Thyroid gland (tissue), 4 donors: ENCODE data around the gene ADGRE2. TPM values are rescaled to one million over a fixed set of nuclear protein-coding genes. Genes with fewer than 3 reads are reported as not detected.
"Not testable (repeated sequence)": the region's sequence is repeated elsewhere in the genome, so short reads cannot be mapped to it uniquely, and the experiment has no call there.

Experiments used
- DNase-seq, 2 donors: peaks; one replicate each; pipeline ENCODE4 v3.0.0-alpha.2; 2019
- H3K27ac ChIP-seq, 3 donors: fragments of 200-600 bp; sonication (generic); 1 replicate in 2 of 3; 2 replicates in 1 of 3; pipeline ENCODE4 v1.5.1; 2016 to 2019; ENCODE audit warnings: mild to moderate bottlenecking in 1 of 3, moderate library complexity in 1 of 3
- H3K27me3 ChIP-seq: fragments of 200-600 bp; sonication (generic); one replicate; pipeline ENCODE4 v1.5.1; 2019
- H3K36me3 ChIP-seq, 2 donors: fragments of 200-600 bp; sonication (generic); one replicate each; pipeline ENCODE4 v1.5.1; 2016 to 2019
- H3K4me1 ChIP-seq, 2 donors: fragments of 200-600 bp; sonication (generic); one replicate each; pipeline ENCODE4 v1.5.1; 2017 to 2019
- H3K4me3 ChIP-seq, 3 donors: fragments of 200-600 bp; sonication (generic); replicated peaks in 1 of 3; 1 replicate in 2 of 3; 2 replicates in 1 of 3; pipeline ENCODE4 v1.5.1; 2016; ENCODE audit warnings: mild to moderate bottlenecking in 1 of 3
- H3K9me3 ChIP-seq: fragments of 200-600 bp; sonication (generic); one replicate; pipeline ENCODE4 v1.5.1; 2017
- CTCF ChIP-seq, 6 experiments: fragments of 200-600 bp in 3 of 6; fragments of 450-650 bp in 3 of 6; sonication (generic) in 3 of 6; IDR thresholded peaks; one replicate each; pipeline ENCODE4 v1.5.1; 2016 to 2019; ENCODE audit warnings: antibody characterized with exemption in 6 of 6, mild to moderate bottlenecking in 2 of 6, inconsistent platforms in 1 of 6, moderate library complexity in 1 of 6
- POLR2A ChIP-seq, 2 donors: fragments of 450-650 bp; IDR thresholded peaks; one replicate each; pipeline ENCODE4 v1.6.1; 2017; ENCODE audit warnings: antibody characterized with exemption in 2 of 2, mild to moderate bottlenecking in 2 of 2, moderate library complexity in 1 of 2
- WGBS, 2 donors: methylation state at CpG; one replicate each; pipeline ENCODE4 v1.1.5; 2017; 5-methylcytosine and 5-hydroxymethylcytosine counted together
- intact Hi-C: fragments of 100-400 bp; cut with DNase I; formaldehyde crosslinking; loops from one replicate; pipeline ENCODE4 v1.15.1; 2023
- total RNA-seq, 4 donors: library from RNA; depleted of rRNA; stranded (reverse); fragments of >200 nt; gene quantifications; one replicate each; pipeline ENCODE4 v1.2.3, GENCODE V29; 2016

ADGRE2 gene
- total RNA-seq, 4 donors from 2014 or later: 0.33 to 6.0 (median 2.0) TPM

- 91 to 92% methylated on average over 16 of the region's 16 CpGs for WGBS, 2 donors
- intact Hi-C loops: no loop called here
- no peak overlapping the region for H3K4me3 ChIP-seq
- H3K36me3 ChIP-seq: no peaks in the 10 kb centered on the region
- TF ChIP-seq CTCF (IDR thresholded peaks at IDR 0.05) (no peak), POLR2A (IDR thresholded peaks at IDR 0.05) (no peak)
- H3K4me1 ChIP-seq: no peaks in the 10 kb centered on the region
- no peaks in the 10 kb centered on the region for H3K27me3 ChIP-seq
- no peak overlapping the region for H3K27ac ChIP-seq
- no peak for DNase-seq
- no peaks in the 10 kb centered on the region for H3K9me3 ChIP-seq
Observed at GRCh38 chr19:14782626-14783409, 4.5 kb upstream of the ADGRE2 start.

DNA sequence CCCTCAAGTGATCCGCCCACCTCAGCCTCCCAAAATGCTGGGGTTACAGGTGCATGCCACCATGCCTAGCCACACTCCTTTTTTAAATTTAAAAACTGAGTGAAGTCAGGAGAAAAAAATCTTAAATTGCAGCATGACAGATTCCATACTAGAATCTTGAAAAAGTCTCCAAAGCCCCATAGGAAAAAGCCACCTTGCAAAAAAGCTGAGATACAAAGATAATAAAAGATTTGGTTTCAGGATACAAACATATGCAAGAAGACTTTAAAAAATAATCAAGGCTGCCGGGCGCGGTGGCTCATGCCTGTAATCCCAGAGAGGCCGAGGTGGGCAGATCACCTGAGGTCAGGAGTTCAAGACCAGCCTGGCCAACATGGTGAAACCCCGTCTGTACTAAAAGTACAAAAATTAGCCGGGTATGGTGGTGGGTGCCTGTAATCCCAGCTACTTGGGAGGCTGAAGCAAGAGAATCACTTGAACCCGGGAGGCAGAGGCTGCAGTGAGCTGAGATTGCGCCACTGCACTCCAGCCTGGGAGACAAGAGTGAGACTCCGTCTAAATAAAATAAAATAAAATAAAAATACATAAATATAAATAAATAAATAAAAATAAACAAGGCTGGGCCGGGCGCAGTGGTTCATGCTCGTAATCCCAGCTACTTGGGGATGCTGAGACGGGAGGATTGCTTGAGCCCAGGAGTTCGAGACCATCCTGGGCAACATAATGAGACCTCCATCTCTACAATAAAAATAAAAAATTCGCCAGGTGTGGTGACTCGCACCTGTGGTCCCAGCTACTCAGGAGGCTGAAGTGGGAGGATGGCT, 3.6 kb upstream of the ADGRE2 start:
- 87 to 90% methylated on average over 17 of the region's 17 CpGs for WGBS, 2 donors
- DNase-seq, H3K4me3 ChIP-seq, H3K4me1 ChIP-seq, H3K9me3 ChIP-seq, intact Hi-C loops, H3K36me3 ChIP-seq, H3K27ac ChIP-seq, H3K27me3 ChIP-seq: not testable (repeated sequence)

DNA sequence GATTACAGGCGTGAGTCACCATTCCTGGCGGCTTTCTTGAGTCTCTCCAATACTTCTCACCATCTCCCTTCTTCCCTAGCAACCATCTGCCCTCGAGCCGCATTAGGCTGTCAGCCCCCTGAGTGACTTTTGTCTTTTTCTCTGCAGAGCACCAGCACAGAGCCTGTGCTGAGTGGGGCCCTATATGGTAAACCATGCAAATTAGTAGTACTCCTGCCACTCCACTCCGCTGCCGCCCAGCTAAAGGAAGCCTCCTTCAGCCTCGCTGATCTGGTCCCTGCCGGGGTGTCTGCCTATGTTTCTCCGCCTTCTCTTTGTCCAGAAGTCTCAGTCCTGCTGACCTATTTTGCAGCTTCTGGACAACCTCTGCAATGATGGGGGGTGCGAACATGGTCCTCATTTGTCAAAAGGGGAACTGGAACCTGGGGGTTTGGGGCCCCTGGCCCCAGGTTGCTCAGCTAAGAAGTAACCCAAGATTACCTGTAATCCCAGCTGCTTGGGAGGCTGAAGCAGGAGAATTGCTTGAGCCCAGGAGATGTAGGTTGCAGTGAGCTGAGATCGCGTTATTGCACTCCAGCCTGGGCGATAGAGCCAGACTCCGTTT, 2.4 kb upstream of the ADGRE2 start:
- H3K4me3 ChIP-seq, H3K4me1 ChIP-seq, DNase-seq, H3K27ac ChIP-seq, H3K9me3 ChIP-seq, H3K36me3 ChIP-seq, intact Hi-C loops, H3K27me3 ChIP-seq: not testable (repeated sequence)
- 68 to 75% methylated on average over 14 of the region's 14 CpGs for WGBS, 2 donors

GRCh38 chr19:14779151-14779550, 791 bp upstream of the ADGRE2 start:
- Histone ChIP-seq H3K9me3 (no peaks in the 10 kb centered on the region), H3K27ac (no peak overlapping the region), H3K36me3 (no peaks in the 10 kb centered on the region), H3K4me1 (no peaks in the 10 kb centered on the region), H3K27me3 (peaks cover 3% of the 10 kb centered on the region), H3K4me3 (no peak overlapping the region)
- intact Hi-C loops: no loop called here
- TF ChIP-seq CTCF (IDR thresholded peaks at IDR 0.05) (no peak), POLR2A (IDR thresholded peaks at IDR 0.05) (no peak)
- no peak for DNase-seq
- 49 to 54% methylated on average over 5 of the region's 5 CpGs for WGBS, 2 donors

DNA sequence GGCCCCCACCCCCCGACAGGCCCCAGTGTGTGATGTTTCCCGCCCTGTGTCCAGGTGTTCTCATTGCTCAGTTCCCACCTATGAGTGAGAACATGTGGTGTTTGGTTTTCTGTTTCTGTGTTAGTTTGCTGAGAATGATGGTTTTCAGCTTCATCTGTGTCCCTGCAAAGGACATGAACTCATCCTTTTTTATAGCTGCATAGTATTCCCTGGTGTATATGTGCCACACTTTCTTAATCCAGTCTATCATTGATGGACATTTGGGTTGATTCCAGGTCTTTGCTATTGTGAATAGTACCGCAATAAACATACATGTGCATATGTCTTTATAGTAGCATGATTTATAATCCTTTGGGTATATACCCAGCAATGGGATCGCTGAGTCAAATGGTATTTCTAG, 715 bp downstream of the ADGRE2 start:
- DNase-seq, H3K36me3 ChIP-seq, H3K9me3 ChIP-seq, H3K27ac ChIP-seq, H3K4me1 ChIP-seq, H3K4me3 ChIP-seq, H3K27me3 ChIP-seq, intact Hi-C loops: not testable (repeated sequence)
- 93 to 97% methylated on average over 4 of the region's 4 CpGs for WGBS, 2 donors

GRCh38 chr19:14775869-14776586, 2.3 kb downstream of the ADGRE2 start:
- TF ChIP-seq POLR2A (IDR thresholded peaks at IDR 0.05): no peak
- TF ChIP-seq CTCF (IDR thresholded peaks at IDR 0.05): no peak
- intact Hi-C loops: no loop called here
- Histone ChIP-seq H3K4me1 (no peaks in the 10 kb centered on the region), H3K27me3 (peaks cover 3% of the 10 kb centered on the region), H3K9me3 (no peaks in the 10 kb centered on the region), H3K4me3 (no peak overlapping the region), H3K36me3 (no peaks in the 10 kb centered on the region), H3K27ac (no peak overlapping the region)
- DNase-seq: no peak
- 3 to 9% methylated on average over 11 to 21 of the region's 22 CpGs for WGBS, 2 donors

GRCh38 chr19:14775326-14775725, 3.0 kb downstream of the ADGRE2 start:
- DNase-seq, H3K27ac ChIP-seq, H3K9me3 ChIP-seq, H3K27me3 ChIP-seq, H3K36me3 ChIP-seq, intact Hi-C loops, H3K4me1 ChIP-seq, H3K4me3 ChIP-seq: not testable (repeated sequence)
- 81% methylated on average over 8 of the region's 8 CpGs for WGBS, 2 donors
